DOHH2 (cell line): ENCODE measurements around the gene TTC23.

Experiments used
- CTCF ChIP-seq: fragments of 200-600 bp; sonication (generic); IDR thresholded peaks from one replicate; pipeline ENCODE4 v1.5.1; 2014; ENCODE audit warnings: antibody characterized with exemption, mild to moderate bottlenecking, low read depth, low read length; ENCODE audit not compliant: poor library complexity, severe bottlenecking
- EZH2phosphoT487 ChIP-seq: fragments of 200-600 bp; sonication (generic); IDR thresholded peaks from 2 replicates; pipeline ENCODE4 v1.6.1; 2017; ENCODE audit warnings: borderline replicate concordance, mild to moderate bottlenecking, antibody characterized with exemption, low read length, moderate library complexity, mixed read lengths

- TF ChIP-seq CTCF (no peak), EZH2phosphoT487 (no peak)
Measured at GRCh38 chr15:99101501-99101900, 147.9 kb downstream of the TTC23 start.
